Measurements from ENCODE around the gene KRTAP6-3.

Gene KRTAP6-3

DNA sequence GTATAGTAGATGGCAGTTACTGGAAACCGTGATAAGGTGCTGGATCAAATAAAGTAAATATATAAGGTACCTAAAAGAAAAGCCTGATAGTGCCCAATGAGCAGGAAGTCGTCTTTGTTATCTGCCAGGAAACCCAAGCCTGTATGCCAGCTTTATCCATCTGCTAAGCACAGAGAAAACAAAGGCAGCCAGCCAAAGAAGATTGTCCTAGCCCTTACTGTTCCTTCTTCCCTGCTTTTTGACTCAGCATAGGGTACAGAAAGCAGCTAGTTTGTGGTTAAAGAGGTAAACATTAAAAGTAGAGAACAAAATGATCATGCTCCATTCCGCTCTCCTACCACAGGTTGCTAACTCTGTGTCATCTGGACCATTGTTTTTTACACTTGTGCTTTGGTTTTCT, 12.1 kb upstream of the KRTAP6-3 start:
- Histone ChIP-seq H3K4me3 (no peak overlapping the region), H3K4me2 (no peak overlapping the region), H3K36me3 (no peaks in the 10 kb centered on the region), H3K4me1 (no peaks in the 10 kb centered on the region), H4K20me1 (no peaks in the 10 kb centered on the region), H3K27ac (no peak overlapping the region), H3K9me3 (no peaks in the 10 kb centered on the region), H3K9ac (no peak overlapping the region), H3K27me3 (no peaks in the 10 kb centered on the region)
- TF ChIP-seq Cebpa-rat (IDR thresholded peaks at IDR 0.05): no peak

GRCh38 chr21:30582870-30583269, 9.4 kb upstream of the KRTAP6-3 start:
- H3K9me3 ChIP-seq: no peaks in the 10 kb centered on the region
- H3K9ac ChIP-seq: no peak overlapping the region
- H3K4me1 ChIP-seq: no peaks in the 10 kb centered on the region
- no peak overlapping the region for H3K27ac ChIP-seq
- no peaks in the 10 kb centered on the region for H4K20me1 ChIP-seq
- H3K4me3 ChIP-seq: no peak overlapping the region
- H3K27me3 ChIP-seq: no peaks in the 10 kb centered on the region
- TF ChIP-seq Cebpa-rat (IDR thresholded peaks at IDR 0.05): no peak
- H3K4me2 ChIP-seq: no peak overlapping the region
- H3K36me3 ChIP-seq: no peaks in the 10 kb centered on the region

GRCh38 chr21:30590297-30590696, 1.9 kb upstream of the KRTAP6-3 start, which contains the start of gene KRTAP22-2:
KRTAP22-2 (minus strand) TSS chr21:30590397.
- no peaks in the 10 kb centered on the region for H3K9me3 ChIP-seq
- H3K36me3 ChIP-seq: no peaks in the 10 kb centered on the region
- no peak within 1 kb of the TSS for H3K27ac ChIP-seq
- no peak within 1 kb of the TSS for H3K9ac ChIP-seq
- H3K4me3 ChIP-seq: no peak within 1 kb of the TSS
- H3K4me1 ChIP-seq: no peaks in the 10 kb centered on the region
- no peak within 1 kb of the TSS for H3K4me2 ChIP-seq
- TF ChIP-seq Cebpa-rat (IDR thresholded peaks at IDR 0.05): no peak
- no peaks in the 10 kb centered on the region for H3K27me3 ChIP-seq
- H4K20me1 ChIP-seq: no peaks in the 10 kb centered on the region

- H4K20me1 ChIP-seq: no peaks in the 10 kb centered on the region
- no peak for TF ChIP-seq Cebpa-rat (IDR thresholded peaks at IDR 0.05)
- no peak within 1 kb of the TSS for H3K9ac ChIP-seq
- no peaks in the 10 kb centered on the region for H3K36me3 ChIP-seq
- H3K27me3 ChIP-seq: no peaks in the 10 kb centered on the region
- H3K27ac ChIP-seq: no peak within 1 kb of the TSS
- no peaks in the 10 kb centered on the region for H3K9me3 ChIP-seq
- H3K4me1 ChIP-seq: no peaks in the 10 kb centered on the region
- no peak within 1 kb of the TSS for H3K4me2 ChIP-seq
- H3K4me3 ChIP-seq: no peak within 1 kb of the TSS
Measured at GRCh38 chr21:30598802-30599201, 6.6 kb downstream of the KRTAP6-3 start, which contains the start of gene KRTAP6-2. KRTAP6-2 (minus strand) TSS chr21:30598902; CDS start chr21:30598874, 28 bp downstream.

GRCh38 chr21:30600787-30601186, 8.5 kb downstream of the KRTAP6-3 start, which contains the start of gene KRTAP22-1:
KRTAP22-1 (plus strand) TSS chr21:30601087.
- TF ChIP-seq Cebpa-rat (IDR thresholded peaks at IDR 0.05): no peak
- no peak within 1 kb of the TSS for H3K9ac ChIP-seq
- H3K27me3 ChIP-seq: no peaks in the 10 kb centered on the region
- H3K9me3 ChIP-seq: no peaks in the 10 kb centered on the region
- H3K27ac ChIP-seq: no peak within 1 kb of the TSS
- no peaks in the 10 kb centered on the region for H3K4me1 ChIP-seq
- no peaks in the 10 kb centered on the region for H4K20me1 ChIP-seq
- no peak within 1 kb of the TSS for H3K4me2 ChIP-seq
- no peaks in the 10 kb centered on the region for H3K36me3 ChIP-seq
- no peak within 1 kb of the TSS for H3K4me3 ChIP-seq

DNA sequence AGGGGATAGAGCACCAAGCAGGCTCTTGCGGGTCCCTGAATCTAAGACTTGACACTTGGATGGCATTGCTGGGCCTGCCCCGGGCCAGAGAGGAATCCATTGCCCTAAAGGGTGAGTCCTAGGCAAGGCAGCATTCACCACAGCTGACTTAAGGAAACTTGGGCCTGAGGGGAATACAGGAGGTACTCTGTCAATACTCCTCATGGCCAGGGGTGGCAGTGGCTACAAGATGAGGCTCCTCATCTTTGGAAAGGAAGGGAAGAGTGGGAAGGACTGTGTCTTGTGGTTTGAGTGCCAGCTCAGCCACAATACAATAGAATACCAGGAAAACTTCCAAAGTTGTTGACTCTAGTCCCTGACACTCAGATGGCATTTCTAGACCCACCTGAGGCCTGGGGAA, 13.7 kb downstream of the KRTAP6-3 start:
- H3K4me2 ChIP-seq: no peak overlapping the region
- no peaks in the 10 kb centered on the region for H3K36me3 ChIP-seq
- no peaks in the 10 kb centered on the region for H4K20me1 ChIP-seq
- no peak overlapping the region for H3K9ac ChIP-seq
- no peaks in the 10 kb centered on the region for H3K9me3 ChIP-seq
- no peak overlapping the region for H3K4me3 ChIP-seq
- no peaks in the 10 kb centered on the region for H3K27me3 ChIP-seq
- H3K4me1 ChIP-seq: no peaks in the 10 kb centered on the region
- no peak overlapping the region for H3K27ac ChIP-seq
- TF ChIP-seq Cebpa-rat (IDR thresholded peaks at IDR 0.05): no peak

DNA sequence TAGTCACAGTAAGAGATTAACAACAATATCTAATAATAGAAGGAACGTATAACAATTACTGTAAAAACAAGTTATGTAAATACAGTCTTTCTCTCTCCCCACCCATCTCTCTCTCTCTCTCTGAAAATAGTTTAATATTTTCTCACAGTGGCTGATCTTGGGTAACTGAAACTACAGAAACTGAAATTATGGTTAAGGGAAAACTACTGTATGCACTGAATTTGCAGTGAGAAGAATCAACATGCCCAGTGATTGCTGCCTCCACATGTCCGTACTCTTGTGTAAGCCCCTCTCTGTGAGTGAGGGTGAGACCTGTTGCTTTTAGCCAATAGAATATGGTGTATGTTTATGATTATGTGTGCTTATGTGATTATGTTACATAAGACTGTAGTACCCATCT, 19.9 kb downstream of the KRTAP6-3 start:
- TF ChIP-seq Cebpa-rat (IDR thresholded peaks at IDR 0.05): no peak
- Histone ChIP-seq H3K4me2 (no peak overlapping the region), H3K9me3 (no peaks in the 10 kb centered on the region), H3K36me3 (no peaks in the 10 kb centered on the region), H3K9ac (no peak overlapping the region), H3K27ac (no peak overlapping the region), H3K4me1 (no peaks in the 10 kb centered on the region), H3K27me3 (no peaks in the 10 kb centered on the region), H3K4me3 (no peak overlapping the region), H4K20me1 (no peaks in the 10 kb centered on the region)

GRCh38 chr21:30613836-30614235, 21.6 kb downstream of the KRTAP6-3 start, which contains the start of gene KRTAP6-1:
KRTAP6-1 (minus strand) TSS chr21:30613930; CDS start chr21:30613904, 26 bp downstream.
- H3K27me3 ChIP-seq: no peaks in the 10 kb centered on the region
- no peak within 1 kb of the TSS for H3K27ac ChIP-seq
- H3K9me3 ChIP-seq: no peaks in the 10 kb centered on the region
- H3K36me3 ChIP-seq: no peaks in the 10 kb centered on the region
- no peaks in the 10 kb centered on the region for H3K4me1 ChIP-seq
- H3K4me2 ChIP-seq: no peak within 1 kb of the TSS
- no peaks in the 10 kb centered on the region for H4K20me1 ChIP-seq
- TF ChIP-seq Cebpa-rat (IDR thresholded peaks at IDR 0.05): no peak
- H3K9ac ChIP-seq: no peak within 1 kb of the TSS
- H3K4me3 ChIP-seq: no peak within 1 kb of the TSS

- H3K4me2 ChIP-seq: no peak overlapping the region
- no peak for TF ChIP-seq Cebpa-rat (IDR thresholded peaks at IDR 0.05)
- H3K27me3 ChIP-seq: no peaks in the 10 kb centered on the region
Measured at GRCh38 chr21:30615199-30615598, 23.0 kb downstream of the KRTAP6-3 start.

GRCh38 chr21:30616125-30616524, 23.9 kb downstream of the KRTAP6-3 start, which contains the start of gene KRTAP20-1:
KRTAP20-1 (plus strand) TSS chr21:30616425; CDS start chr21:30616455, 30 bp downstream.
- no peak within 1 kb of the TSS for H3K9ac ChIP-seq
- no peaks in the 10 kb centered on the region for H3K4me1 ChIP-seq
- no peak for TF ChIP-seq Cebpa-rat (IDR thresholded peaks at IDR 0.05)

More at GRCh38 chr21:30615199-30615598, 23.0 kb downstream of the KRTAP6-3 start:
- H3K9me3 ChIP-seq: no peaks in the 10 kb centered on the region
- H4K20me1 ChIP-seq: no peaks in the 10 kb centered on the region
- H3K9ac ChIP-seq: no peak overlapping the region
- no peaks in the 10 kb centered on the region for H3K4me1 ChIP-seq
- no peak overlapping the region for H3K4me3 ChIP-seq
- H3K36me3 ChIP-seq: no peaks in the 10 kb centered on the region
- no peak overlapping the region for H3K27ac ChIP-seq

DNA sequence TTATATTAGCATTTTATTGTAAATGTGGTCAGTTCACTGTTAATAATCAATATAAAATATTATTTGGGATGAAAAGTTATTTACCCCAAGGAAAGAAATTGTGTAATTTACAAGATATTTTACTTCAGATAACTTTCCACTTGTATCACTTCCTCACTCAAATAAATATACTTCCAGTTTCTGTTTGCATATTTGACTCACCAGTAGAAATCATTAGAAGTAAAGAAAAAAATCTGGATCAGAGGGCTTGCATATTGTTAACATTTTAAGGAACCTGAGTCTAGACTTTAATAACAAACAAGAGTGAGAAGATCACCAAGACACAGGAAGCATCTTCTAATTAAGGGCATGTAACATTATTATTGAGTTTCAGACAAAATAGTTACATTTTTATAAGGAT, 27.8 kb downstream of the KRTAP6-3 start:
- Histone ChIP-seq H3K9ac (no peak overlapping the region), H3K4me1 (no peaks in the 10 kb centered on the region), H4K20me1 (no peaks in the 10 kb centered on the region), H3K27me3 (no peaks in the 10 kb centered on the region), H3K27ac (no peak overlapping the region), H3K36me3 (no peaks in the 10 kb centered on the region), H3K4me2 (no peak overlapping the region), H3K4me3 (no peak overlapping the region), H3K9me3 (peaks cover 7% of the 10 kb centered on the region; the same call in 1 of the 2 replicates)
- no peak for TF ChIP-seq Cebpa-rat (IDR thresholded peaks at IDR 0.05)

More at GRCh38 chr21:30616125-30616524, 23.9 kb downstream of the KRTAP6-3 start, which contains the start of gene KRTAP20-1:
- H3K36me3 ChIP-seq: no peaks in the 10 kb centered on the region
- no peaks in the 10 kb centered on the region for H3K9me3 ChIP-seq
- H3K27ac ChIP-seq: no peak within 1 kb of the TSS
- no peak within 1 kb of the TSS for H3K4me3 ChIP-seq
- H3K4me2 ChIP-seq: no peak within 1 kb of the TSS
- H3K27me3 ChIP-seq: no peaks in the 10 kb centered on the region
- no peaks in the 10 kb centered on the region for H4K20me1 ChIP-seq
